NCI-H2227 (cell line): ENCODE measurements around the gene TMEM134.

ENCODE experiments used
- DNase-seq: peaks from one replicate; lab custom pipeline; 2025; ENCODE audit not compliant: unreplicated experiment; lab: John Stamatoyannopoulos, UW

The TMEM134 gene

GRCh38 chr11:67500831-67501715 is 32.0 kb upstream of the TMEM134 start:
- DNase-seq = no peak

DNA sequence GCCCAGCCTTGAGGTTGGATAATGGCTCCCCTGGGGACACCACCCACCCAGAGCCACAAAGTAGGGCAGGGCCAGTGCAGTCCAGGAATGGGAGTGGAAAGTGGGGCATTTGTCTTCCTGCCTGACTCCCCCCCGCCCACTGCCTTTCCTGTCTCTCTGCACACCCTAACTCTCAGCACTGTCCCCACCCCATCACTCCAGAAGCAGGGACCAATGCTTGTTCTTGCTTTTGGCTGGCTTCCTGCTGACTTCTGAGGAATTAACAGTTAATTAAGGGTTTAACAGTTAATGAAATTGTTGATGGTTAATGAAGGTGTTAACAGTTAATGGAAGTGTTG is 31.4 kb upstream of the TMEM134 start:
- DNase-seq = no peak

DNA sequence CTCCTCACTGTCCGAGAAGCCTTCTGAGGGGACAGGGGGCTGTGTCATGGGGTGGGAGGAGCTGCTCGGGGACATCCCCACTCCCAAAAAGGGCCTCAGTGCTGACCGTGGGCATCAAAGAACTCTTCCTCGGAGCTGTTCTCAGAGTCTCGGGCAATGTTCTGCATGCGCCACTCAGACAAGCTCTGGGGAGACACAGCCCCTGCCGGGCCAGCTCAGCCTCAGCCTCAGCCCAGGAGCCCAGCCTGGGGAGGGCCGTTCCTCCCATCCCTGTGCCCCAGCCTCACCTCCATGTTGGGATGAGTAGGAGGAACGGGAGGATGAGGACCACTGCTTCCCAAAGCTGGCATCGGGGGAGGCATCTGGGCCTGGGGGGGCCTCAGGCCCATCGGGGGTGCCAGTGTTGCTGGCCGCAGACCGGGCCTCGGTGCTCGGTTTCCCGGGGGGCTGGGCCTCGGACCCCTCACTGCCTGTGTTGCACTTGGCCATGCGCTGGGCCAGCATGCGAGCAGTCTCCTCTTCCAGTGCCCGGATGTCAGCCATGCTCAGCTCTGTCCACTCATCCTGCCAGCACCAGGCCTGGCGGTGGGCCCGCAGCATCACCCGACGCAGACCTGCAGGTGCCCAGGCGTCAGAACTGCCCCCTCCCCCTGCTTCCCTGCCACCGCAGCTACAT is 30.9 kb upstream of the TMEM134 start:
- DNase-seq = no peak

- DNase-seq = no peak
These were observed 29.5 kb upstream of the TMEM134 start for GRCh38 chr11:67498544-67498972.

DNA sequence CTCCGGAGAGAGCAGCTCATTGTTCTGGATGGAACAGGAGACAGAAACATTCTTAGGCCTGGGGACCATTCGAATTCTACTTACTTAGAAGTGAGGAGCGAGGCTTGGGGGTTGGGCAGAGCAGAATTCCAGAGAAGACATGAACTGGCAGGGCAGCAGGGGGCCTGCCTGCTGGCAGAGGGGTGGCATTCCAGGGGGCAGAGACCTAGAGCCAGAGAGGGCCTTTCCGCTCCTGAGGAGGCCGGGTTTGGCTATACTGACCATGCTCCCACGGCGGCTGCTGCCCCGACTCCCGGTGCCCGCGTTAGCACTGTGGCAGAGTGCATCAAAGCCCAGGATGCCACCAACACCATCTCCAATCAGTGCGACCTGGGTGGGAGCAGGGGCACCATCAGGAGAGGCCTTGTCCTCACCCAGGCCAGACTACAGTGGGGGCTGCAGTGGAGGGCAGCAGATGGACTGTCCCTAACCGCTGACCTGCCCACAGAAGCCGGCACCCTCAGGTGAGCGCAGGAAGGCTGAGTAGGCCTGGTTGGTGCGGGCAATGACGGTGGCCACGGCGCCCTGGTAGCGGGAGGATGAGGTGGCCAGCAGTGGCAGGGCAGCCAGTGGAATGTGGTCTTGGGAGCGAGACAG is 28.7 kb upstream of the TMEM134 start:
- DNase-seq = no peak

DNA sequence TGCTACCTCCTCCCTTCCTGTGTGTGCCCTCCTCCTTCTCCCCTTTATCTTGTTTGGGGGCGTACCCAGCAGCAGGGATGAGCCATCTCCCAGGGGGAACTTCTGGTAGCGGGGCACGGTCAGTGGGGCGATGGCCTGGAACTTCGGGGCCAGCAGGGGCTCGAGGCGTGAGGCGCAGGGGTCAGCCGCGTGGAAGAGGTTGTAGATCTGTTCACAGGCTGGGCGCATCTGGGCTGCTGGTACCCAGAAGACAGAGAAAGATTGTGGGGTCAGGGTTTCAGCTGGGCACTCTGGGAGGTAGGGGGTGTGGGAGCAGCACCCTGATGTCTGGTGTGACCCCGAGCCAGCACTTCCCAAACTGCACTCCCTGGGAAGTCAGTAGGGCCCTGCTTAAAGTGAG is 27.1 kb upstream of the TMEM134 start:
- no peak for DNase-seq

DNA sequence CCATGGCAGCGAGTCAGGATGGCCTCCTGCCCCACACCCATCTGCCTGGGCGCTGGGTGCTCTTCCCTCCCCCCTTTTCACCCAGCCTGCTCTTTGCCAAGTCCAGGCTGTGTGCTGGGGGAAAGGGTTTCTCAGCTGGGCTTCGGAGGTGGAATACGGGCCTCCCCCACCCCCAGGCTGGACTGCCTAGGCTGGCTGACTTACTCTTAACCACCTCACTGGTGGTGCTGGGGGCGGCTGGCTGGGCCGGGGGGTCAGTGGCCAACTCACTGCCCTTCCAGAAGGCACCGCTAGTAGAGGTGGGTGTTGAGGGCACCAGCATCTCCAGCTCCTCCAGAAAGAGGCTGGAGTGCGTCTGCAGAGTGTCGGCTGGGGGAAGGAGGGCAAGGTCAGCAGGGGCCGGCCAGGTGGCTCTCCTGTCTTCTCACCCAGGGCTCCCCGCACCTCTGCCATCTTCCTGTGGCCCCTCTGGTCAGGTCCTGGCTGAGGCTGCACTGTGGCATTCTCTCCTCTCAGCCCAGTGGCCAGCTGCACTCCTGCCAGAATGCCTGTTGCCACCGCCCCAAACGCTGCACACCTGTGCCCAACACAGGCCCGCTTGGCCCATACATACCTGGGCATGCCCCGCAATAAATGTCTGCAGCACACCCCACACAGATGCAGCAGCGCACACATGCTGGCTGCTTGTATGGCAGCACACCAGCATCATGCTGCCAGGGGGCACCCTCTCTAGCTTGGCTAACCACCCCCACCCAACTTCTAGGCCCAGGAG is 26.4 kb upstream of the TMEM134 start:
- no peak for DNase-seq

GRCh38 chr11:67494371-67495233 is 25.6 kb upstream of the TMEM134 start:
- no peak for DNase-seq

DNA sequence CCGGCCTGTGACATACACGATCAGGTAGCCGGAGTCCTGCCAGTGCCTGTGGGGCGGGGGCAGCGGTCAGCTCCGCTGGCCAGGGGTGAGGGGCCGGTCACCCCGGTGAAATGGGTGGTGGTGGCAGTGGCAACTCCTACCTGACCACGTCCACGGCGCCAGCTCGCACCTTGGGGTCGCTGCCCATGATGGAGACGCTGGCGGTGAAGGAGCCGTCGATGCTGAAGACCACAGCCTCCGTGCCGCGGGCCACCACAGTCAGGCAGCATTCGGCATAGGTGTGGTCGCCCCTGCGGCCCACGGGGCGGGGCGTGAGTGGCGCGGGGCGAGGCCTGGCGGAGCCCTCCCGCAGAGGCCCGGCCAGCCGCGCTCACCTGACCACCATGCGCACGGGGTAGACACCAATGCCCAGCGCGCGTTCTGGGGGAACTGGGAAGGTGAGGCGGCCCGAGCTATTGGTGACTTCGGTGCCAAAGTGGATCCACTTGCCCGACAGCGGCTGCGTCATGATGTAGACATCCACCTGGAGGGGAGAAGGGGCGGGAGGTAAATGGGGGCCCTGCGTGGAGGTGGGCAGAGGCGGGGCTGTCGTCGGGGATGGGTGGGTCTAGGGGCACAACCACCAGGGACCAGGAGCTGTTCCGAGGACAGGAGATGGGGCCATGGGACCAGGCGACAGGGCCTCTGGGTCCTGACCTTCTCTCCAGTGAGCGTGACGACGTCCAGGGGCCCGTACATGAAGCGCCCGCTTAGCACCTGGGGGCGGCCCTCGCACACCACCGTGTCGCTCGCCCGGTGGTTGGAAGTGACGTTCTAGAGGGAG is 24.7 kb upstream of the TMEM134 start:
- no peak for DNase-seq

GRCh38 chr11:67492801-67493547 is 23.9 kb upstream of the TMEM134 start:
- no peak for DNase-seq

GRCh38 chr11:67492069-67492727 is 23.1 kb upstream of the TMEM134 start:
- DNase-seq = no peak

GRCh38 chr11:67491276-67492068 is 22.4 kb upstream of the TMEM134 start:
- DNase-seq = no peak

DNA sequence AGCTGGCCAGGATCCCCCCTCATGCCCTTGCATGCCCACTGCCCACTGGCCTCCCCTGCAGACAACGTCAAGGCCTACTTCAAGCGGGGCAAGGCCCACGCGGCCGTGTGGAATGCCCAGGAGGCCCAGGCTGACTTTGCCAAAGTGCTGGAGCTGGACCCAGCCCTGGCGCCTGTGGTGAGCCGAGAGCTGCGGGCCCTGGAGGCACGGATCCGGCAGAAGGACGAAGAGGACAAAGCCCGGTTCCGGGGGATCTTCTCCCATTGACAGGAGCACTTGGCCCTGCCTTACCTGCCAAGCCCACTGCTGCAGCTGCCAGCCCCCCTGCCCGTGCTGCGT is 21.6 kb upstream of the TMEM134 start:
- DNase-seq = no peak

- no peak for DNase-seq
These were observed 21.1 kb upstream of the TMEM134 start for GRCh38 chr11:67489885-67490726.

DNA sequence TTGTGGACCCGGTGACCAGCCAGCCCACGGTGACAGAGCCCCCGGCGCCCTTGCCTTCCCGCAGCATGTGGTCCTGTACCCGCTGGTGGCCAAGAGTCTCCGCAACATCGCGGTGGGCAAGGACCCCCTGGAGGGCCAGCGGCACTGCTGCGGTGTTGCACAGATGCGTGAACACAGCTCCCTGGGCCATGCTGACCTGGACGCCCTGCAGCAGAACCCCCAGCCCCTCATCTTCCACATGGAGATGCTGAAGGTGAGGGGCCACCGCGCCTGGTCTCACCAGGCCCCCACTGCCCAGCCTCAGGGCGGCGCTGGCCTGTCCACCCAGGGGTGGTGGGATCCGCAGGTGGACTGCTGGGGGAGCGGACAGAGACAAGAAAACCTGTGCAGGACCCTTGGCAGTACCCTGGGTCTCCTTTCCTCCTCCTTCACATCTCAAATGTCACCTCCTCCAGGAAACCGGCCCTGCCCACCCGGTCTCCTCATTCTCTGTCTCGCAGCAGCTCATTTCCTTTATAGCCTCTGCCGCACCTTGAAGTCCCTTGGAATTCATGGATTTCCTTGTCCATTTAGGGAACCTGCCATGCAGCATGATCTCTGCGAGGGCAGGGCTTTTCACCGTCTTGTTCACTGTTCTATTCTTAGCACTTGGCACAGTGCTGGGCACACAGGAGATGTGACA is 20.3 kb upstream of the TMEM134 start:
- DNase-seq = no peak
